Neural progenitor cell (in vitro differentiated cells): ENCODE results near the gene AKAP1. TPM values are rescaled to one million over a fixed set of nuclear protein-coding genes. Genes with fewer than 3 reads are reported as not detected.

Experiments
- DNase-seq: peaks from one replicate; pipeline ENCODE4 v3.0.0-alpha.2; 2016; ENCODE audit warnings: low spot score
- H2AFZ ChIP-seq: fragments of 200-600 bp; sonication (generic); replicated peaks from 2 replicates; pipeline ENCODE4 v1.6.1; 2016; ENCODE audit warnings: antibody characterized with exemption
- H3F3A ChIP-seq: fragments of 200-600 bp; sonication (generic); 2 replicates; pipeline ENCODE4 v1.6.1; 2016; ENCODE audit warnings: antibody characterized with exemption, low read depth
- H3K27ac ChIP-seq: fragments of 200-600 bp; sonication (generic); 2 replicates; pipeline ENCODE4 v1.5.1; 2016; ENCODE audit warnings: mild to moderate bottlenecking
- H3K27me3 ChIP-seq: fragments of 200-600 bp; sonication (generic); 2 replicates; pipeline ENCODE4 v1.6.1; 2016; ENCODE audit warnings: mild to moderate bottlenecking, moderate library complexity
- H3K36me3 ChIP-seq: fragments of 200-600 bp; sonication (generic); 2 replicates; pipeline ENCODE4 v1.5.1; 2016
- H3K4me1 ChIP-seq: fragments of 200-600 bp; sonication (generic); 2 replicates; pipeline ENCODE4 v1.6.1; 2016; ENCODE audit warnings: mixed run types
- H3K4me2 ChIP-seq: fragments of 200-600 bp; sonication (generic); 2 replicates; pipeline ENCODE4 v1.6.1; 2016
- H3K4me3 ChIP-seq: fragments of 200-600 bp; sonication (generic); 2 replicates; pipeline ENCODE4 v1.5.1; 2016
- H3K79me2 ChIP-seq: fragments of 200-600 bp; sonication (generic); 2 replicates; pipeline ENCODE4 v1.6.1; 2016; ENCODE audit warnings: low read depth
- H3K9ac ChIP-seq: fragments of 200-600 bp; sonication (generic); 2 replicates; pipeline ENCODE4 v1.6.1; 2016
- H3K9me3 ChIP-seq: fragments of 200-600 bp; sonication (generic); 2 replicates; pipeline ENCODE4 v1.5.1; 2016; ENCODE audit warnings: low read depth
- H4K20me1 ChIP-seq: fragments of 200-600 bp; sonication (generic); 2 replicates; pipeline ENCODE4 v1.6.1; 2016; ENCODE audit warnings: low read depth
- H3K27ac Mint-ChIP-seq: 3 replicates; pipeline ENCODE4 v1.8.0; 2021; ENCODE audit warnings: mixed read lengths
- H3K27me3 Mint-ChIP-seq: 2 replicates; pipeline ENCODE4 v1.8.0; 2022; ENCODE audit warnings: low read depth, mild to moderate bottlenecking, inconsistent platforms, moderate library complexity, mixed read lengths; ENCODE audit not compliant: insufficient read depth
- H3K36me3 Mint-ChIP-seq: 3 replicates; pipeline ENCODE4 v1.8.0; 2021; ENCODE audit warnings: mixed read lengths
- H3K4me1 Mint-ChIP-seq: 3 replicates; pipeline ENCODE4 v1.8.0; 2021; ENCODE audit warnings: mixed read lengths
- H3K4me3 Mint-ChIP-seq: 3 replicates; pipeline ENCODE4 v1.8.0; 2021; ENCODE audit warnings: mild to moderate bottlenecking, moderate library complexity, mixed read lengths
- H3K9me3 Mint-ChIP-seq: 3 replicates; pipeline ENCODE4 v1.8.0; 2020; ENCODE audit warnings: mixed read lengths
- EZH2 ChIP-seq: fragments of 200-600 bp; sonication (generic); IDR thresholded peaks from 2 replicates; pipeline ENCODE4 v1.6.1; 2017; ENCODE audit warnings: antibody characterized with exemption, mild to moderate bottlenecking, moderate library complexity
- EZH2phosphoT487 ChIP-seq: fragments of 200-600 bp; sonication (generic); IDR thresholded peaks from 2 replicates; pipeline ENCODE4 v1.6.1; 2017; ENCODE audit warnings: antibody characterized with exemption
- total RNA-seq: library from RNA; depleted of rRNA; stranded (reverse); fragments of >200 nt; gene quantifications from 2 replicates; pipeline ENCODE4 v1.2.3, GENCODE V29; 2015; ENCODE audit warnings: low replicate concordance
- TF ChIP-seq, protein P1 (sequence below): fragments of 200-600 bp; sonication (generic); IDR thresholded peaks from 2 replicates; pipeline ENCODE4 v1.5.1; 2017; ENCODE audit warnings: antibody characterized with exemption, mild to moderate bottlenecking

The AKAP1 gene
- total RNA-seq, 1 donor from 2014 or later: 8.8 TPM

DNA sequence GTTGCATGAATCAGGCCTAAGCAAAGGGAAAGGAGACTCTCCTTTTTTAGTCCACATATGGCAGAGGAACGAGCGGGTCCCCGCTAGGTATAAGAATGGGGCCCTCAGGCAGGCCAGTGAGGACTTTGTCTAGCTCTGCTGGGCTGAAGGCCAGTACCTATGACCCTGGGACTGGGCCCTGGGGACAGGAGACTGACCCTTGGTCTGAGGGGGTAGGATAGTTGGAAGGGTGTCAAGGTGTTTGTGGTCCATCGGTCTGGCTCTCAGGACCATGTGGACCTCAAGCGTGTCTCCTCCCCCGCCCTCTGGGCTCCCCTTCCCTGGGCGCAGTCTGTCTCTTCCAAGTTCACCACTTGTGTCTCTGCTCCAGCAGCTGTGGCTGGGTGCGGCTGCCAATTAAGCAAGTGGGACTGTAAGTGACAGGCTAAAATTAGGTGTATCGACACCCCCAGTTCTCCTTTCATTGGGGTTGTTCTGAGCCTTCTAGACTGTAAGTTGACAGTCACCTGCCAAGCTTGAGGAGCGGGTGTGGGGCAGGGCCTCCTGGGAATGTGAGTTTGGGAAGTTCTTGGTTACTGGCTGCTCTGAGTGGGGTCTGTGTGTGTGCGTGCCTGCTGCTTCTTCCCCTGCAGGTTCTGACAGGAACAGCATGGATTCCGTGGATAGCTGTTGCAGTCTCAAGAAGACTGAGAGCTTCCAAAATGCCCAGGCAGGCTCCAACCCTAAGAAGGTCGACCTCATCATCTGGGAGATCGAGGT, 24.5 kb downstream of the AKAP1 start:
- Histone ChIP-seq H3K4me2 (no peak overlapping the region), H4K20me1 (peaks cover 15% of the 10 kb centered on the region), H3K27me3 (no peaks in the 10 kb centered on the region), H3K9ac (no peak overlapping the region), H3K36me3 (no peaks in the 10 kb centered on the region), H3K4me1 (peaks cover 23% of the 10 kb centered on the region), H3K79me2 (peaks cover 8% of the 10 kb centered on the region), H3K27ac (no peak overlapping the region), H2AFZ (no peak overlapping the region), H3K9me3 (no peaks in the 10 kb centered on the region), H3K4me3 (no peak overlapping the region), H3F3A (peaks cover 21% of the 10 kb centered on the region)
- Mint-ChIP-seq H3K36me3 (peaks cover 22% of the 10 kb centered on the region), H3K27me3 (peaks cover 5% of the 10 kb centered on the region), H3K4me1 (peaks cover 43% of the 10 kb centered on the region), H3K9me3 (no peaks in the 10 kb centered on the region), H3K4me3 (no peak overlapping the region), H3K27ac (peak overlapping the region; percentile 60)
- TF ChIP-seq, protein P1, sequence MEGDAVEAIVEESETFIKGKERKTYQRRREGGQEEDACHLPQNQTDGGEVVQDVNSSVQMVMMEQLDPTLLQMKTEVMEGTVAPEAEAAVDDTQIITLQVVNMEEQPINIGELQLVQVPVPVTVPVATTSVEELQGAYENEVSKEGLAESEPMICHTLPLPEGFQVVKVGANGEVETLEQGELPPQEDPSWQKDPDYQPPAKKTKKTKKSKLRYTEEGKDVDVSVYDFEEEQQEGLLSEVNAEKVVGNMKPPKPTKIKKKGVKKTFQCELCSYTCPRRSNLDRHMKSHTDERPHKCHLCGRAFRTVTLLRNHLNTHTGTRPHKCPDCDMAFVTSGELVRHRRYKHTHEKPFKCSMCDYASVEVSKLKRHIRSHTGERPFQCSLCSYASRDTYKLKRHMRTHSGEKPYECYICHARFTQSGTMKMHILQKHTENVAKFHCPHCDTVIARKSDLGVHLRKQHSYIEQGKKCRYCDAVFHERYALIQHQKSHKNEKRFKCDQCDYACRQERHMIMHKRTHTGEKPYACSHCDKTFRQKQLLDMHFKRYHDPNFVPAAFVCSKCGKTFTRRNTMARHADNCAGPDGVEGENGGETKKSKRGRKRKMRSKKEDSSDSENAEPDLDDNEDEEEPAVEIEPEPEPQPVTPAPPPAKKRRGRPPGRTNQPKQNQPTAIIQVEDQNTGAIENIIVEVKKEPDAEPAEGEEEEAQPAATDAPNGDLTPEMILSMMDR: peak; percentile 32
- TF ChIP-seq EZH2: no peak
- no peak for TF ChIP-seq EZH2phosphoT487
- DNase-seq: peak; percentile 42

DNA sequence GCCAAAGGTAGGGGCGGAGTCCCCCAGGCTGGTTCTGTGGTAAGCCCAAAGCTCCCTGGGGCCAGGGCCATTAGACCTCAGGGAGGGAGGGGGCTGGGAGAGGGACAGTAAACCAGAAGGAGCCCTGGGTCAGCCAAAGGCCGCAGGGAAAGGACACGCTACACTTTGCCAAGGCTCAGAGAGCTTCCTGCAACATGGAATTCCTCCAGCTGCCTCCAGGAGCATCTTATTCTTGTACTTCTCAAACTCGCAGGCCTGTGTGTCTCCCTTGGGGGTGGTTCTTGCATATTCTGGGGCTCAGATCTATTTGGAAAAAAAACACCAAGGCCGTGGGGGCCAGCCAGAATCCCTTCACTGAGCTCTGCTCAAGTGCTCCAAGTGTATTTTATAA, 25.1 kb downstream of the AKAP1 start:
- DNase-seq: no peak
- Mint-ChIP-seq H3K27ac (no peak overlapping the region), H3K4me3 (no peak overlapping the region), H3K9me3 (no peaks in the 10 kb centered on the region), H3K27me3 (peaks cover 5% of the 10 kb centered on the region), H3K4me1 (peaks cover 43% of the 10 kb centered on the region), H3K36me3 (peaks cover 18% of the 10 kb centered on the region)
- Histone ChIP-seq H3K4me3 (no peak overlapping the region), H3K4me2 (no peak overlapping the region), H3K4me1 (peaks cover 23% of the 10 kb centered on the region), H3K36me3 (no peaks in the 10 kb centered on the region), H3K9ac (no peak overlapping the region), H3F3A (peaks cover 21% of the 10 kb centered on the region), H3K27me3 (no peaks in the 10 kb centered on the region), H3K27ac (no peak overlapping the region), H3K79me2 (peaks cover 4% of the 10 kb centered on the region), H4K20me1 (peaks cover 15% of the 10 kb centered on the region), H3K9me3 (no peaks in the 10 kb centered on the region), H2AFZ (no peak overlapping the region)
- TF ChIP-seq, protein P1: no peak
- TF ChIP-seq EZH2phosphoT487 (no peak), EZH2 (no peak)

DNA sequence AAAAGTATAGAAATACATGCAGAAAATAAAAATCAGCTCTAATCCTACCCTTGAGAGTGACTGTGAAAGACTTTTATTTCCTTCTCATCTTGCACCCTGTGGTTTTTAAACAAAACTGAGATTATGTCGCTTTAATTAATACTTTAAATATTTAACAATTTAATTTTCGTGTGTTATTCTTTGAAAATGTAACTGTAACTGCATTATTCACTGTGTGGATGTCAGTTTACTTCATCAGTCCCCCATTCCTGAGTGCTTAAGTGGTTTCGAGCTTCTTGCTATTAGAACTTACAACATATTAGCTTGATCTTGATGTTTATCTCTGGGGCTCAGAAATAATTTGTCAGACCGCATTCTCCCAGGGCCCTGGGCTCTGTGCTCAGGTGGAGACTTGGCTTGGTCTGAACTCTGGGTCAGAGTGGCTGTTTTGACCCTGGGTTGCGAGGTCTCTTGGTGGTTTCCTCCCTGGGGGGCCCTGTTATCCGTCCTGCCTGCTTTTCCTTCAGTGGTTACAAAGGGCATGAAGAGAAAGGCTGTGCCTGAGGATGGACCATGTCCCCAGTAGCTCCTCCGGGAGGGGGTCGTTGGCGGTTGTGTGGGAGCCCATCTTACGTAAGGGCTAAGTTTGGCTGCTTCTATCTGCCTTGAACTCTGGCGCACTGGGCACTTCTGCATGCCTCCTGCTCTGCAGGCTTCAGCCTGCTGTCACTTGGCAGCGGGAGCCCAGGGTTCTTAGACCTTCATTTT, 25.7 kb downstream of the AKAP1 start:
- H3K9ac ChIP-seq: no peak overlapping the region
- H3K27me3 ChIP-seq: no peaks in the 10 kb centered on the region
- no peak for TF ChIP-seq EZH2
- TF ChIP-seq EZH2phosphoT487: no peak
- TF ChIP-seq, protein P1: no peak
- no peak overlapping the region for H3K27ac ChIP-seq
- Mint-ChIP-seq H3K27me3 (peaks cover 3% of the 10 kb centered on the region), H3K4me3 (no peak overlapping the region), H3K36me3 (peaks cover 13% of the 10 kb centered on the region), H3K9me3 (no peaks in the 10 kb centered on the region), H3K4me1 (peaks cover 40% of the 10 kb centered on the region), H3K27ac (peak overlapping the region; percentile 87)
- H3K9me3 ChIP-seq: no peaks in the 10 kb centered on the region
- H3K4me3 ChIP-seq: no peak overlapping the region
- peaks cover 21% of the 10 kb centered on the region for H3F3A ChIP-seq
- no peaks in the 10 kb centered on the region for H3K36me3 ChIP-seq
- H2AFZ ChIP-seq: no peak overlapping the region
- H4K20me1 ChIP-seq: peaks cover 15% of the 10 kb centered on the region
- no peak for DNase-seq
- peaks cover 23% of the 10 kb centered on the region for H3K4me1 ChIP-seq
- H3K4me2 ChIP-seq: no peak overlapping the region
- H3K79me2 ChIP-seq: peaks cover 4% of the 10 kb centered on the region
